NCI-H446 treated with DMSO at 0.1 percent for 48 hours (cell line): ENCODE measurements around the gene GRK5.

Experiments
- DNase-seq: peaks from one replicate; lab custom pipeline; 2025; lab: John Stamatoyannopoulos, UW

Gene GRK5

GRCh38 chr10:119379466-119380071 lies 172.2 kb downstream of the GRK5 start:
- DNase-seq = no peak

GRCh38 chr10:119383174-119383856 lies 175.9 kb downstream of the GRK5 start:
- no peak for DNase-seq

- no peak for DNase-seq
Measured at GRCh38 chr10:119384127-119384526, 176.8 kb downstream of the GRK5 start.

GRCh38 chr10:119386666-119387065 lies 179.3 kb downstream of the GRK5 start:
- no peak for DNase-seq

- no peak for DNase-seq
Measured at GRCh38 chr10:119388849-119389345, 181.5 kb downstream of the GRK5 start.

GRCh38 chr10:119391440-119392251 lies 184.3 kb downstream of the GRK5 start:
- no peak for DNase-seq

GRCh38 chr10:119393019-119393418 lies 185.6 kb downstream of the GRK5 start:
- no peak for DNase-seq

GRCh38 chr10:119393421-119393820 lies 186.1 kb downstream of the GRK5 start:
- no peak for DNase-seq

- no peak for DNase-seq
Measured at GRCh38 chr10:119393845-119394244, 186.5 kb downstream of the GRK5 start.

- DNase-seq = no peak
Measured at GRCh38 chr10:119394657-119395279, 187.4 kb downstream of the GRK5 start.

GRCh38 chr10:119395280-119396007 lies 188.1 kb downstream of the GRK5 start:
- no peak for DNase-seq

GRCh38 chr10:119396008-119396708 lies 188.8 kb downstream of the GRK5 start:
- DNase-seq = no peak

GRCh38 chr10:119396709-119397071 lies 189.3 kb downstream of the GRK5 start:
- DNase-seq = no peak

GRCh38 chr10:119397416-119397815 lies 190.0 kb downstream of the GRK5 start:
- no peak for DNase-seq

- DNase-seq = no peak
Measured at GRCh38 chr10:119398996-119399395, 191.6 kb downstream of the GRK5 start.

GRCh38 chr10:119399466-119399865 lies 192.1 kb downstream of the GRK5 start:
- no peak for DNase-seq

GRCh38 chr10:119401671-119402395 lies 194.5 kb downstream of the GRK5 start:
- no peak for DNase-seq

- DNase-seq = no peak
Measured at GRCh38 chr10:119403921-119404320, 196.6 kb downstream of the GRK5 start.

- no peak for DNase-seq
Measured at GRCh38 chr10:119404719-119405519, 197.5 kb downstream of the GRK5 start.

GRCh38 chr10:119405520-119405807 lies 198.1 kb downstream of the GRK5 start:
- DNase-seq = no peak
